K562 (cell line): ENCODE results near the gene TTBK2. TPM values are rescaled to one million over a fixed set of nuclear protein-coding genes. Genes with fewer than 3 reads are reported as not detected.
A peak's percentile ranks its signal among the peaks of the same experiment; 100 is the strongest.

Experiments
- ATAC-seq: fragments of 200-7000 bp; cut with Tn5 transposase; 3 replicates; pipeline ENCODE4 v1.9.1; 2020; ENCODE audit warnings: moderate library complexity
- BruUV-seq: library from RNA; stranded (reverse); fragments of 400-500 nt; replicated peaks from 2 replicates; lab custom pipeline; 2021; lab: Mats Ljungman, UMichigan
- CTCF ChIA-PET: fragments of 300-600 bp; formaldehyde crosslinking; extraction: SDS; loops from one replicate; lab custom pipeline; 2021; ENCODE audit warnings: low intra/inter-chr PET ratio; lab: Yijun Ruan, JAX
- POLR2A ChIA-PET: fragments of 300-600, 350-650 bp; sonication (Branson Sonifier 250); formaldehyde crosslinking; extraction: SDS; loops from one replicate; lab custom pipeline; 2021; ENCODE audit warnings: antibody characterized with exemption, inconsistent platforms; lab: Yijun Ruan, JAX
- DNase-seq, 4 experiments: peaks; one replicate each; pipeline versions ENCODE4 v3.0.0 to v3.0.0-alpha.2; 2011 to 2018; ENCODE audit warnings: low spot score in 3 of 4, mixed read lengths in 3 of 4; ENCODE audit errors: extremely low read depth in 1 of 4
- FAIRE-seq: peaks from 2 replicates; lab custom pipeline; 2011; peaks lifted over from hg19 to GRCh38; lab: Jason Lieb, UNC
- H2AFZ ChIP-seq: 2 replicates; pipeline ENCODE4 v1.6.0; 2011; ENCODE audit warnings: low read depth, low read length, control low read depth, inconsistent platforms
- H3K27ac ChIP-seq: fragments of 200-600 bp; 3 replicates; pipeline ENCODE4 v1.8.0; 2011; ENCODE audit warnings: low read depth, mild to moderate bottlenecking, control low read depth, inconsistent platforms, low read length, moderate library complexity, mixed read lengths; ENCODE audit errors: extremely low read depth
- H3K27me3 ChIP-seq, 2 experiments: fragments of 300-600 bp in 1 of 2; 2 replicates in 1 of 2; 3 replicates in 1 of 2; pipeline versions ENCODE4 v1.6.0 to v1.8.0; 2011; ENCODE audit warnings: inconsistent platforms in 2 of 2, low read length in 2 of 2, mild to moderate bottlenecking in 1 of 2, mixed read lengths in 1 of 2, moderate library complexity in 1 of 2; ENCODE audit not compliant: control insufficient read depth in 2 of 2, insufficient read depth in 2 of 2
- H3K36me3 ChIP-seq: fragments of 300-600 bp; 3 replicates; pipeline ENCODE4 v1.8.0; 2011; ENCODE audit warnings: mild to moderate bottlenecking, low read length, inconsistent platforms; ENCODE audit not compliant: control insufficient read depth, insufficient read depth
- H3K4me1 ChIP-seq, 2 experiments: fragments of 200-600 bp in 1 of 2; replicated peaks in 1 of 2; 2 replicates in 1 of 2; 3 replicates in 1 of 2; pipeline versions ENCODE4 v1.5.1 to v1.8.0; 2011; ENCODE audit warnings: inconsistent platforms in 2 of 2, low read length in 2 of 2, mild to moderate bottlenecking in 1 of 2, mixed read lengths in 1 of 2, moderate library complexity in 1 of 2; ENCODE audit not compliant: control insufficient read depth in 2 of 2, insufficient read depth in 2 of 2
- H3K4me2 ChIP-seq: 2 replicates; pipeline ENCODE4 v1.6.1; 2011; ENCODE audit warnings: low read length, control low read depth, inconsistent platforms, mixed read lengths; ENCODE audit not compliant: insufficient read depth
- H3K4me3 ChIP-seq: fragments of 200-600 bp; sonication (generic), shearing (Covaris generic); 2 replicates; pipeline ENCODE4 v1.5.1; 2016; ENCODE audit warnings: control low read depth, inconsistent platforms
- H3K79me2 ChIP-seq: fragments of 200-600 bp; 3 replicates; pipeline ENCODE4 v1.8.0; 2011; ENCODE audit warnings: low read length, inconsistent platforms; ENCODE audit not compliant: control insufficient read depth, insufficient read depth
- H3K9ac ChIP-seq, 2 experiments: 2 replicates each; pipeline versions ENCODE4 v1.6.0 to v1.6.1; 2011; ENCODE audit warnings: low read depth in 2 of 2, low read length in 2 of 2, control low read depth in 1 of 2, inconsistent platforms in 1 of 2, mild to moderate bottlenecking in 1 of 2, mixed read lengths in 1 of 2; ENCODE audit not compliant: insufficient read depth in 1 of 2
- H3K9me1 ChIP-seq: one replicate; pipeline ENCODE4 v1.6.0; 2011; ENCODE audit warnings: inconsistent platforms, mild to moderate bottlenecking, low read length, moderate library complexity; ENCODE audit not compliant: control insufficient read depth, insufficient read depth
- H3K9me3 ChIP-seq: replicated peaks from 2 replicates; pipeline ENCODE4 v1.5.1; 2011; ENCODE audit warnings: low read depth, low read length, inconsistent platforms; ENCODE audit not compliant: control insufficient read depth, insufficient read depth
- H4K20me1 ChIP-seq: replicated peaks from 2 replicates; pipeline ENCODE4 v1.6.1; 2011; ENCODE audit warnings: low read length, inconsistent platforms, mixed read lengths; ENCODE audit not compliant: control insufficient read depth, insufficient read depth
- C11orf30 ChIP-seq: fragments of 450-650 bp; IDR thresholded peaks from 2 replicates; pipeline ENCODE4 v1.6.1; 2016; ENCODE audit warnings: low read depth, mild to moderate bottlenecking
- CBX3 ChIP-seq, 2 experiments: IDR thresholded peaks; 1 replicate in 1 of 2; 2 replicates in 1 of 2; pipeline ENCODE4 v1.6.1; 2012; ENCODE audit warnings: inconsistent platforms in 2 of 2, low read length in 2 of 2, borderline replicate concordance in 1 of 2, control low read depth in 1 of 2
- EWSR1 ChIP-seq: fragments of 450-650 bp; IDR thresholded peaks from 2 replicates; pipeline ENCODE4 v1.6.1; 2018; ENCODE audit warnings: borderline replicate concordance, mild to moderate bottlenecking, low read depth, moderate library complexity; ENCODE audit not compliant: partially characterized antibody
- EZH2 ChIP-seq: IDR thresholded peaks from 2 replicates; pipeline ENCODE4 v1.6.1; 2012; ENCODE audit warnings: low read depth, mild to moderate bottlenecking, inconsistent platforms, low read length, borderline replicate concordance
- HNRNPH1 ChIP-seq: fragments of 200-400 bp; formaldehyde crosslinking; optimal IDR thresholded peaks from 2 replicates; pipeline ENCODE3; 2017; ENCODE audit warnings: low read depth, mild to moderate bottlenecking, low read length, moderate library complexity
- HOMEZ ChIP-seq: fragments of 250-450 bp; sonication (Bioruptor Pico); IDR thresholded peaks from 2 replicates; pipeline ENCODE4 v1.4.0; 2020; ENCODE audit warnings: mild to moderate bottlenecking, moderate library complexity
- KDM2B ChIP-seq: fragments of 250-450 bp; sonication (Bioruptor Pico); IDR thresholded peaks from 2 replicates; pipeline ENCODE4 v1.8.0; 2021; ENCODE audit warnings: mild to moderate bottlenecking, moderate library complexity
- LCOR ChIP-seq: sonication (generic); formaldehyde crosslinking; IDR thresholded peaks from 2 replicates; pipeline ENCODE4 v1.8.0; 2022; ENCODE audit warnings: mild to moderate bottlenecking, missing genetic modification reagents
- MAFF ChIP-seq: IDR thresholded peaks from 2 replicates; pipeline ENCODE4 v1.6.1; 2012; ENCODE audit warnings: low read length, improper control_type of control experiment
- MAFG ChIP-seq: fragments of 450-650 bp; conservative IDR thresholded peaks from 2 replicates; pipeline ENCODE4 v1.6.1; 2016; ENCODE audit warnings: missing genetic modification characterization, missing compliant biosample characterization
- MAFK ChIP-seq: IDR thresholded peaks from 2 replicates; pipeline ENCODE4 v1.6.1; 2011; ENCODE audit warnings: low read length, improper control_type of control experiment
- NFIX ChIP-seq: fragments of 250-450 bp; sonication (Bioruptor Pico); IDR thresholded peaks from 2 replicates; pipeline ENCODE4 v1.4.0; 2020; ENCODE audit warnings: low read depth, mild to moderate bottlenecking, moderate library complexity
- RFX1 ChIP-seq: fragments of 450-650 bp; IDR thresholded peaks from 2 replicates; pipeline ENCODE4 v1.6.1; 2016; ENCODE audit warnings: mild to moderate bottlenecking, moderate library complexity
- TAF15 ChIP-seq: fragments of 200-400 bp; formaldehyde crosslinking; IDR thresholded peaks from 2 replicates; pipeline ENCODE4 v1.6.1; 2017; ENCODE audit warnings: mild to moderate bottlenecking, low read depth, low read length, moderate library complexity
- ZBTB7A ChIP-seq: IDR thresholded peaks from 2 replicates; pipeline ENCODE4 v1.6.1; 2011; ENCODE audit warnings: low read depth, mild to moderate bottlenecking, low read length, moderate library complexity, borderline replicate concordance; ENCODE audit not compliant: control insufficient read depth
- ZFP30 ChIP-seq: fragments of 250-450 bp; sonication (Bioruptor Pico); IDR thresholded peaks from 2 replicates; pipeline ENCODE4 v1.8.0; 2022; ENCODE audit warnings: moderate library complexity, mild to moderate bottlenecking, inconsistent platforms, borderline replicate concordance
- ZNF316 ChIP-seq: fragments of 450-650 bp; IDR thresholded peaks from 2 replicates; pipeline ENCODE4 v1.6.1; 2016
- ZNF699 ChIP-seq: fragments of 250-450 bp; sonication (Bioruptor Pico); IDR thresholded peaks from 2 replicates; pipeline ENCODE4 v1.8.0; 2021; ENCODE audit warnings: mild to moderate bottlenecking, moderate library complexity; ENCODE audit not compliant: insufficient replicate concordance
- WGBS: fragments of 100-300 bp; shearing (Covaris generic); methylation state at CpG from one replicate; pipeline ENCODE4 v1.1.6; 2016; ENCODE audit warnings: low coverage, mixed read lengths; ENCODE audit not compliant: insufficient coverage; ENCODE audit errors: missing lambda C conversion rate; 5-methylcytosine and 5-hydroxymethylcytosine counted together
- in situ Hi-C: fragments of 300-500 bp; cut with MboI; formaldehyde crosslinking; loops from 4 replicates; pipeline ENCODE4 v1.15.0; 2018; ENCODE audit warnings: inconsistent platforms, mixed read lengths
- intact Hi-C: fragments of 100-400 bp; cut with micrococcal nuclease; formaldehyde crosslinking; loops from 2 replicates; pipeline ENCODE4 v1.14.2; 2022
- polyA plus RNA-seq, 8 experiments: library from polyadenylated mRNA; depleted of rRNA in 4 of 8; stranded (reverse) in 5 of 8; unstranded in 3 of 8; fragments of >200 nt; fragmentation: Nextera tagmentation in 2 of 8; fragmentation: Illumina TruSeq in 1 of 8; extraction: Ambion mirVana in 2 of 8; extraction: Trizol in 1 of 8; gene quantifications; 2 replicates each; pipeline versions ENCODE4 v1.2.1 to v1.2.3, GENCODE V29; 2011 to 2014; ENCODE audit warnings: inconsistent platforms in 1 of 8, missing spikeins in 1 of 8
- total RNA-seq, 7 experiments: library from RNA; depleted of rRNA in 6 of 7; stranded (reverse); fragments of >200 nt in 6 of 7; fragmentation: Illumina TruSeq in 2 of 7; extraction: Trizol in 2 of 7; gene quantifications; 2 replicates each; pipeline versions ENCODE4 v1.2.1 to v1.2.3, GENCODE V29; 2011 to 2021; ENCODE audit warnings: low replicate concordance in 1 of 7

TTBK2 gene
- total and polyA plus RNA-seq, 9 of the 15 experiments (the other 6 are each of a cell fraction or from before 2014, with no cell fraction given), result 0.89 to 8.0 (median 4.8) TPM

GRCh38 chr15:42811433-42811832 is 109.1 kb downstream of the TTBK2 start:
- no TSS peak for BruUV-seq
- Histone ChIP-seq H3K9me3 (no peaks in the 10 kb centered on the region), H3K4me1 (no peaks in the 10 kb centered on the region), H3K9ac (no peak overlapping the region), H3K27ac (no peak overlapping the region), H3K79me2 (no peaks in the 10 kb centered on the region), H3K4me3 (no peak overlapping the region), H3K27me3 (no peaks in the 10 kb centered on the region), H3K9me1 (no peaks in the 10 kb centered on the region), H2AFZ (no peak overlapping the region), H3K36me3 (peaks cover 7% of the 10 kb centered on the region; the same call in 1 of the 3 replicates), H3K4me2 (no peak overlapping the region), H4K20me1 (no peaks in the 10 kb centered on the region)
- TF ChIP-seq ZNF316, result peak; percentile 91
- TF ChIP-seq MAFK, result peak; percentile 67
- TF ChIP-seq ZNF699, result no peak
- peak; percentile 85 for TF ChIP-seq C11orf30
- peak; percentile 73 for TF ChIP-seq MAFG (tag)
- TF ChIP-seq MAFF, result peak; percentile 70
- TF ChIP-seq NFIX (CRISPR knock-in tag), result no peak
- CTCF ChIA-PET, result no interaction called here
- ATAC-seq, result no peak
- no peak for FAIRE-seq
- in situ Hi-C loops (no loop called here), intact Hi-C loops (no loop called here)
- POLR2A ChIA-PET, result interaction anchor here (0.6 to 1.5 kb wide), 4 partner anchors 8 to 391 kb away, joined by 3 read pairs; no protein-coding TSS in a partner anchor
- no peak for DNase-seq

GRCh38 chr15:42808913-42809312 is 111.7 kb downstream of the TTBK2 start:
- H3K36me3 ChIP-seq, result peaks cover 7% of the 10 kb centered on the region; the same call in 1 of the 3 replicates
- 50% methylated on average over 1 of the region's 1 CpG for WGBS
- H3K27me3 ChIP-seq, result no peaks in the 10 kb centered on the region
- no peak overlapping the region for H3K4me2 ChIP-seq
- H3K9me3 ChIP-seq, result no peaks in the 10 kb centered on the region
- H4K20me1 ChIP-seq, result no peaks in the 10 kb centered on the region
- no peak for FAIRE-seq
- no peak overlapping the region for H3K4me3 ChIP-seq
- BruUV-seq, result no TSS peak
- no peak overlapping the region for H3K9ac ChIP-seq
- POLR2A ChIA-PET, result interaction anchor here (0.6 to 1.1 kb wide), 2 partner anchors 9 to 27 kb away, joined by 3 to 4 read pairs; no protein-coding TSS in a partner anchor
- H3K4me1 ChIP-seq, result no peaks in the 10 kb centered on the region
- no peaks in the 10 kb centered on the region for H3K79me2 ChIP-seq
- in situ Hi-C loops (no loop called here), intact Hi-C loops (no loop called here)
- H2AFZ ChIP-seq, result no peak overlapping the region
- no peak for DNase-seq
- no peaks in the 10 kb centered on the region for H3K9me1 ChIP-seq
- CTCF ChIA-PET, result no interaction called here
- ATAC-seq, result no peak
- no peak overlapping the region for H3K27ac ChIP-seq
- TF ChIP-seq RFX1, result no peak
- no peak for TF ChIP-seq ZBTB7A
- no peak for TF ChIP-seq LCOR (CRISPR knock-in tag)
- no peak for TF ChIP-seq EWSR1
- TF ChIP-seq ZFP30, result no peak
- TF ChIP-seq TAF15, result no peak
- TF ChIP-seq ZNF699, result no peak
- no peak for TF ChIP-seq EZH2
- no peak for TF ChIP-seq HOMEZ (CRISPR knock-in tag)
- no peak for TF ChIP-seq CBX3 (IDR thresholded peaks at IDR 0.05; ENCODE audit: borderline replicate concordance in 1 of 2, low read length in 2 of 2)
- no peak for TF ChIP-seq KDM2B
- TF ChIP-seq HNRNPH1, result no peak
